GM12865 (cell line): ENCODE results near the gene SPTLC3.

Source experiments
- DNase-seq: peaks from one replicate; pipeline ENCODE4 v3.0.0; 2010; ENCODE audit warnings: low read depth
- H3K4me3 ChIP-seq: 2 replicates; pipeline ENCODE4 v1.5.1; 2011; ENCODE audit warnings: mild to moderate bottlenecking, low read depth, low read length, control low read depth
- CTCF ChIP-seq: IDR thresholded peaks from 2 replicates; pipeline ENCODE4 v1.5.1; 2011; ENCODE audit warnings: low read length, control low read depth, low read depth, inconsistent platforms; ENCODE audit not compliant: insufficient read depth; ENCODE audit errors: missing control alignments

SPTLC3 gene

GRCh38 chr20:13140201-13140600 lies 131.4 kb downstream of the SPTLC3 start:
- TF ChIP-seq CTCF: no peak
- no peak for DNase-seq
- no peak overlapping the region for H3K4me3 ChIP-seq

GRCh38 chr20:13140775-13141174 lies 132.0 kb downstream of the SPTLC3 start:
- no peak for DNase-seq
- TF ChIP-seq CTCF: no peak
- H3K4me3 ChIP-seq: no peak overlapping the region

DNA sequence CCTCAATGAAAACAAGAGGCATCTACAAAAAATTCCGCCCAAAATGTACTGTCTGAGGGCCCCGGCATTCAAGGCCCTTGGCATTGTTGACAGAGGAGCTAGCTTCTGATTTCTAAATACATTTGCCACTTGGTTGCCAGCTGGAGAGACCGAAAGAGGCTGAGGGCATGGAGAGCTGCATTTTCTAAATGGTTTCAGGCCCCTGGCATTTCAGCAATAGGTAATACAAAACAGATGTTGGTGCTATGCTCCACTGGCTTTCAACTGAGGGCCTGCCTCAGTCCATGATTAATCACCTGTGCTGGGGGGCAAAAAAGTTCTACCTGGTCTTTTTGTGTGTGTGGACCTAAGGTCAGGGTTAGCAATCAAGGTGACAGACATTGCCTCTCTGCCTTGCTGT lies 132.8 kb downstream of the SPTLC3 start:
- no peak for DNase-seq
- H3K4me3 ChIP-seq: no peak overlapping the region
- no peak for TF ChIP-seq CTCF

GRCh38 chr20:13142143-13142542 lies 133.4 kb downstream of the SPTLC3 start:
- no peak overlapping the region for H3K4me3 ChIP-seq
- no peak for DNase-seq
- TF ChIP-seq CTCF: no peak

DNA sequence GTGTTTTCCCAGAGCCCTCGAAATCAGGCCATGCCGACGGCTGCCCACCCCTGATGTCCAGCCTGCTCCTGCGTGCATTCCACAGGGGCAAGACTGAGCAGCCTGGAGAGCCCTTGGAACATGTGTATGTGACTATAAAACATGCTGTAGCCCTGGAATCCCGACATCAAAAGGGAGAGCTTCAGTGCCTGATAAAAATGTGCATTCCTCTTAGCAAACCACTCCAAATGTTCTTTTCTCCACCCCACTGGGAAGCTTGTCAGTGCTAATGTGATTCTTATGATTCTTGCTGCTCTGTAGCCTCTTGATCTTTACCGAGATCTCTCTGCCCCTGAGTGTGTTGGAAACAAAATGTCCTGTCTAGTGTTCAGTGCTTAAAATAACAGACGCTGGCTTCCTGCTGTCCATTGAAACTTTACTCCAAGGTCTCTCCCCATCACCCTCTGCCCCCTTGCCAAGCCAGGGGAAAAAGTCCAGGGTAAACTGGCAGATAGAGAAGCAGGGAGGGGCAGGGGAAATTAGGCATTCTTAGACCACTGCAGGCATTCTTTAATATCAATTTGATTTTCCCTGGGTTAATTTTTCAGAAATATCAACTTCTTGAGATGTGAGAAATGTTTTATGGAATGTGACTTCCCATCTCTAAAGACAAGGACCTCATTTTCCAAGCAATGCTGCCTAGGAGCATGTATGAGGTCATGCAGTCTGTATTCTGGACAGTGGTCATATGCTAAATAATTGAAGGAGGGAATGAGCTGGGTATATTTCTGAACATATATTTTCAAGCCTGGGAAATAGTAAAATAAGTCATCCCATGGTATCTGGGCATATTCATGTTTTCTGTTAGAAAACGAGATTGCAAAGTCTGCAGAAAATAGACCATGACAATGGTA lies 138.5 kb downstream of the SPTLC3 start:
- no peak for TF ChIP-seq CTCF
- no peak for DNase-seq

GRCh38 chr20:13147971-13148370 lies 139.2 kb downstream of the SPTLC3 start:
- TF ChIP-seq CTCF: no peak

More for the DNA sequence above, 138.5 kb downstream of the SPTLC3 start:
- no peak overlapping the region for H3K4me3 ChIP-seq

DNA sequence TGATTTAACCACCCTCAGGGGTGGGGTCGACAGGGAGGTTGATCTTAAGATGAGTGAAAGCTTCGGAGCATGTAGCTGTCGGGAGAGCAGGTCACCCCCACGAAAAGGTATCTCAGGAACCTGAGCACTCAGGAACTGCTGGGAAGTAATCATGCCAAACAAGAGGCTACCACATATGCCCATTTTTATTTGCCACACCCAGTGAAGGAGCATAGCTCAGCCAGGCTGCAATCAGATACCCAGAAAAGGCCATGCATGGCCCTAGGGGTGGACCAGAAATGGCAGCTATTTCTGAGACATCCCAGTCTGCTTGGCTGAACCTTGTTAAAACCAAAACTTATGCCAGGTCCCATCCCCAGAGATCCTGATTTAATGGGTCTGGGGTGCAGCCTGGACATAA lies 139.6 kb downstream of the SPTLC3 start:
- DNase-seq: no peak
- H3K4me3 ChIP-seq: no peak overlapping the region
- TF ChIP-seq CTCF: no peak

More at GRCh38 chr20:13147971-13148370, 139.2 kb downstream of the SPTLC3 start:
- H3K4me3 ChIP-seq: no peak overlapping the region
- DNase-seq: no peak
